GM19372 (cell line): ENCODE measurements around the gene GLCE.
"Not testable (repeated sequence)": the region's sequence is repeated elsewhere in the genome, so short reads cannot be mapped to it uniquely, and the experiment has no call there.

ENCODE experiments used
- ATAC-seq: cut with Tn5 transposase; IDR thresholded peaks from one replicate; pipeline ENCODE4 v1.9.1; 2021; ENCODE audit warnings: mild to moderate bottlenecking, low read depth, moderate library complexity; ENCODE audit not compliant: unreplicated experiment

Gene GLCE

DNA sequence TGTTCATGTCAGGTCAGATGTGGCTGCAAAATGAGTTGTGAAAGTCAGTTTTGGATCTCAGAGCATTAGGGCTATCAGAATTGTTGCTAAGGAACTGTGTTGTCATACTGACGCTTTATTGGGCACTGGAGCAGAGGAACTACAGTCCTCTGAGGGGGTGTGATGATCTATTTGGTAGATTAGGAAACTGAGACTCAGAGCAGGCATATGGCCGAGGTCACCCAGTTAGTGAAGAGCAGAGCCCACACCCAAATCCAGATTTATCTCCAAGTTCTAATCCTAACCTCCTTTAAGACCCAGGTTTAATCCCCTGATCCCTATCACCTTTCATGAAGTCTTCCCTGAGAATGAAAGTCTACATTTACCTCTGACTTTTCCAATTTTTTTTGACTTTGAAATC, 25.6 kb upstream of the GLCE start:
- no peak for ATAC-seq

- no peak for ATAC-seq
These were observed 24.9 kb upstream of the GLCE start for GRCh38 chr15:69135499-69135898.

DNA sequence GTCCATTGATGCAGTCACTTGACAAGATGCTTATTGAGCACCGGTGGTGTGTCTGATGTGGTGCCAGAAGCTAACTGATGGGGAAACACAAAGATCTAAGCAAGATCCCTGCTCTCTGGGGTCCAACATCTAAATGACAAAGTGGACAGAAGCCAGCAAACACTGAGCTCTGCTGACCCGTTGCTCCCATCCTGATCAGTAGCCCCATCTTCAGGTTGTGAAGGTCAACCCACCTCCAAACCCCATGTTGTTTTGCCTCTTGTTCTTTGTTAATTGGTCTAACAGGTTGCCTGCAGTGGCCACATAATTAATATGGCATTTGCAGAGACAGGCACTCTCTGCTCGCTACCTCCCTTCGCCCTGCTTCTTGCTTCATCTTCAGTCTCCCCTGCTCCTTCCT, 21.5 kb upstream of the GLCE start:
- ATAC-seq, result no peak

GRCh38 chr15:69140306-69140705, 20.1 kb upstream of the GLCE start:
- ATAC-seq, result no peak

DNA sequence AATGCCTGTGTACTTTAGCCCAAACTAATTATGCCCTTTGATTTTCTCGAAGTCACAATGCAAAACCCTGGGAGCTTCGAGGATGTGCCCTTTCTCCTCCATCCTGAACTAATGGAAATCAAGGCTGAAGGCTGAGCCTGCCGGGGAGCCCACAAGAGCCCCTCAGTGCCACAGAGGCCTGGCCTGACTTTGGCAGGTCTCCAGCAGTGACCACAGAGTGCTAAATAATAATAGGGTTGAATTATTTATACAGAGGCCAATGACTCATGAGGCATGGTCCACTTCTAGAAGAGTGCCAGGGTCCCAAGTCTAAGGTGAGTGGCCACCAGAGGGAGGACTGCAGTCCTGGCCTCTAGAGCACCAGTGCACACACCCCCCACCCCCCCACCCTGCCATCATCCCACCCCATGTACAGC, 19.1 kb upstream of the GLCE start:
- no peak for ATAC-seq

GRCh38 chr15:69141833-69142232, 18.6 kb upstream of the GLCE start:
- ATAC-seq, result no peak

DNA sequence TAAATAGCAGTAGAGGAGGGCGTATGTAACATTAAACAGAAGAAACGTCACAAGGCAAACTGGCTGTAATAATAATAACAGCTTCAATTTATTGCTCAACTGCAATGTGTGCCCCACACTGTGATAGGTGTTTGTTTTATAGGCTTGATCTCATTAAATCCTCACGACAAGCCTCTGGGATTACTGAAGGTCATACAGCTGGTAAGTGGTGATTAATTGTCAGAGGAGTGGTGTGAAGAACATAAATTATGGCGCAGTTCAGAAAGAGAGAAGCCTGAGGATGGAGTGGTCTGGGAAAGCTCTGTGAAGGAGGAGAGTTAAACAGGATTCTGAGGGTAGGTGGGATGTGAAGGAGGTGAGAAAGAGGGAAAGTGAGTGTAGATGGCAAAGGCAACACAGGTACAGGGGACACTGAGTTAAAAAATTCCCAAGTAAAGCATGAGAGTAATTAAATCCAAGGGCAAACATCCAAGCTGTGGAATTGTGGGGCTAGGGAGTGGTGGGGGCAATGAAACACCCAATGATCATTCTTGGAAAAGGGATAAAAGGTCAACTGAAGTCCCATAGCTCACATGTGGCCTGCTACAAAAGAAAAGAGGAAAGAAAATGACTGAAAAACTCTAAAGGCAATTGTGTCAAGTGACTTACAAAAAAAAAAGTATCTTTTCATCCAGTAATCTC, 16.5 kb upstream of the GLCE start:
- no peak for ATAC-seq

- ATAC-seq, result no peak
These were observed 15.9 kb upstream of the GLCE start for GRCh38 chr15:69144530-69144929.

- no peak for ATAC-seq
These were observed 15.2 kb upstream of the GLCE start for GRCh38 chr15:69145149-69145693.

DNA sequence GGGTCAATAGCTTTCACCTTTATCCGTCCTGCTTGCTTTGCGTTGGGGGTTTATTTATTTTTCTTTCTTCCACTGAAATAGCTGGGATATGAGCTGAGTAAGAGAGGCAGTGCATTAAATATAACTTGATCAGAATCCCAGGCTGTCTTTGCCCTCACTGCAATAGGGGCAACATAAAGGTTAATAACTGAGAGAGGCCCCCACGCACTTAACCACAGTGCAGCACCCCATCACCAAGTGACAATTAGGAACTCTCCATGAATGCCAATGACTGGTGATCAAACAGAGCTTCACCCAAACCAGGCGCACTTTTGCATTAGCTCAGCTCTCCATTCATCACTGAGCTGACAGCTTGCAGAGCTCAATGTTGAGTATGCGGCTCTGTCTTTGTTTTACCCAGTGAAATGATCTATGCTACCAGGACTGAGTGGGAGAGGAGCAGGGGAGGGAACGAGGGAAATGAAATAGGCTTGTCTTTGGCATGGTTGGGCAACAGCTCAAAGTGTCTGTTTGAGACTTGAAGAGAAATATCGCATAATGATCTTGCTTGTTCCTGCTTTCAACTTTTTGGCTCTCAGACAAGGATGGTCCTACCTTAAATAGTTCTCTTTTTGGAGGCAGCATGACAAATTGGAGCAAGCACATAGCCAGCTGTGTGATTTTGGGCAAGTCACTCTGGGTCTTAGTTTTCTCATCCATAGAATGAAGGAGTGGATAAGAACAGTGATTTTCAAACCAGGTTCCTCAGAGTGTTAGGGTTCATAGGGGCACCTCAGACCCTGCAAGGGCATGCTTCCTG, 14.5 kb upstream of the GLCE start:
- no peak for ATAC-seq

- ATAC-seq, result no peak
These were observed 13.6 kb upstream of the GLCE start for GRCh38 chr15:69146724-69147435.

DNA sequence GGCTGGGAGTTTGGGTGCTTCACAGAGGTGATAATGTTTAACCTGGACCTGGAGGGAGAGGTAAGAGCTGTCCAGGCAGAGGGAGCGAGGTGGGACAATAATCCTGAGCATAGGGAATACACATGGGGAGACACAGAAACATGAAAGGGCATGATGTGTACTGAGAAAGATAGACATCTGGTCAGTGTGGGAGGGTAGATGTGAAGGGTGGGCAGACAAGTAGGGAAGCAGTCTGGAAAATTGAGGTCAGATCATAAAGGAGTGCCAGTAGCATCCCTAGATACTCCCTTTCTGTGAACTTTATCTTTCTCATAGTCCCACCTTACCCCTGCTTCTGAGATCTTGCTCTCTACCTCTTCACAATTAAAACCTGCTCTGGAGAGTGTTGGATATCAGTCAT, 12.0 kb upstream of the GLCE start:
- ATAC-seq, result no peak

DNA sequence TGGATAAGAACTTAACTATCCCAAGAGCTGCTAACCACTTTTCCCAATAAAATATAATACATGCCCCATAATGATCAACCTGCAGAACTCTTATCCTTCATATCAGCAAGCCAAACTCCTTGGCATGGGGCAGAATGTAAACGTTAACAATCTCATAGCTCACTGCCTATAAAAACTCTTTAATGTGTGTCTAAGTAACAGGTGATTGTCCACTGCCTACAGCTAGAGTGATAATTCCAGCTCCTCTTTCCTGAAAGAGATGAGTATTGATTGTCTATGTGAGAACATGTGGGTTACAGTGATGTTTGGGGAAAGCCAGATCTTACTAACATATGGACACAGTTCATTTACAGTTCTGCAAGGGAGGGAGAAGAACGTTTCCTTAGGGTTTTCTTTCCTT, 11.3 kb upstream of the GLCE start:
- no peak for ATAC-seq

DNA sequence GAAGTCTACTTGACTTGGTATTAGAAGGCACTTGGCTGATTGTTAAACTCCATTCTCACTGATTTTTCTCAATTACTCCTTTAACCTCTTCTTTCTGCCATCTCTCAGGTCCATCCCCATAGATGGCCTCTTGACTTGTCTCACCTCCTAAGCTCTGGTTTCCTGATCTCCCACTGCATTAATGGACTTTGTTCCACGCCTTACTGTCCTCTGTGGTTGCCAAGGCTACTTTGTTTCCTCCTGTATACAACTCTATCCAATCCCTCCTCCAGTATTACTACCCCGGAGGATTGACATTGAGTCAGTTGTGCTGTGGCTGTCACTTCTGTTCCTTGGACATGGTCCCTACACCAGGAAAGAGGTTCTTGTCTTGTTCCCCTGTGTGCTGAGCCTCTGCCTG, 10.6 kb upstream of the GLCE start:
- no peak for ATAC-seq

GRCh38 chr15:69150336-69150735, 10.1 kb upstream of the GLCE start:
- no peak for ATAC-seq

- no peak for ATAC-seq
These were observed 9.6 kb upstream of the GLCE start for GRCh38 chr15:69150841-69151240.

- ATAC-seq, result no peak
These were observed 7.4 kb upstream of the GLCE start for GRCh38 chr15:69153046-69153445.

- ATAC-seq, result not testable (repeated sequence)
These were observed 6.8 kb upstream of the GLCE start for GRCh38 chr15:69153587-69153986.

DNA sequence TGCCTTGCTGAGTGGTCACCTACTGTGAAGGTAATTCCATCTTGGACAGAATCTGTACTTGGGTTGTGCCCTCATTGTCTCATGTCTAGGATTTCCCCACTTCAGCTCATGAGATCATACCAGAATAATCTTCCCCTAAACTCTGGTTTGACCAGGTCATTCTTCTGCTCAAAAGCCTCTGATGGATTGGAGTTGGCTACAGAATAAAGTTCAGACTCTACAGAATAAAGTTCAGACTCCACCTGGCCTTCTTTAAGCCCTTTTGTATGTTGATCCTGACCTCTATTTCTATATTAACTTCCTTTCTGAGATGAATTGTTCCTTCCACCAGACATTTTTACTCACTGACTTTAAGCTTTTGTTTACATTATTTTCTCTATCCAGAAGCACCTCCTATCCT, 6.4 kb upstream of the GLCE start:
- no peak for ATAC-seq

DNA sequence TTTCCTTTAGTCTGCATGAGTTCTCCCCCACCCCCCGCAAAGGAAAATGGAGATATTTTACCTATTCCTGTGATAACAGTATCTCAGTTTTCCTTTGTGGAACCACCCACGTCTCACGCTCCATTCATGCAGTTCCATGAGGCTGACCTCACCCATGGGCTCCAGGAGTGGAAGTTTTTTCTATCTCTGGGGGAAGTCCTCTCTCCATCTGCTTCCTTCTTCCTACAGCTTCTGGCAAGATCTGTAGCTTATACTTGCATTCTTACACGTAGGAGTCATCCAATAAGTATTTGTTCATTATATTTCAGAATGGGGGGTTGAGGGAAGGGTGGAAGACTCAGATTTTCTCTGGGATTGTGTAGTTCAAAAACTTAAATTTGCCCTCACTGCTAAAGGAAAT, 5.8 kb upstream of the GLCE start:
- no peak for ATAC-seq

GRCh38 chr15:69156736-69157381, 3.6 kb upstream of the GLCE start:
- ATAC-seq, result no peak
